Activated T-cell treated with anti-CD3 and anti-CD28 coated beads, Interleukin-2, amount 50 U/mL, for 72 hours (primary cell): ENCODE results near the gene TMED5. TPM values are rescaled to one million over a fixed set of nuclear protein-coding genes. Genes with fewer than 3 reads are reported as not detected.

Experiments
- ATAC-seq, 2 donors: fragments of 150-1000 bp; cut with Tn5 transposase; replicated peaks in 1 of 2; 2 replicates each; pipeline ENCODE4 v1.10.0; 2021; ENCODE audit warnings: moderate library complexity in 2 of 2, mild to moderate bottlenecking in 1 of 2
- DNase-seq, 2 donors: peaks; one replicate each; pipeline ENCODE4 v3.0.0; 2021 to 2022; ENCODE audit warnings: mixed read lengths in 1 of 2
- H3K27ac Mint-ChIP-seq: one replicate; pipeline ENCODE4 v1.8.0; 2022; ENCODE audit warnings: mild to moderate bottlenecking, moderate library complexity, mixed read lengths
- H3K27me3 Mint-ChIP-seq: one replicate; pipeline ENCODE4 v1.8.0; 2022; ENCODE audit warnings: low read depth, mixed read lengths
- H3K36me3 Mint-ChIP-seq, 2 donors: one replicate each; pipeline ENCODE4 v1.8.0; 2022; ENCODE audit warnings: mixed read lengths in 2 of 2, mild to moderate bottlenecking in 1 of 2; ENCODE audit not compliant: insufficient read depth in 2 of 2
- H3K4me1 Mint-ChIP-seq: one replicate; pipeline ENCODE4 v1.8.0; 2022; ENCODE audit warnings: low read depth, mixed read lengths
- H3K4me3 Mint-ChIP-seq, 2 donors: one replicate each; pipeline ENCODE4 v1.8.0; 2022; ENCODE audit warnings: mild to moderate bottlenecking in 2 of 2, mixed read lengths in 2 of 2, moderate library complexity in 2 of 2
- H3K9me3 Mint-ChIP-seq, 2 donors: one replicate each; pipeline ENCODE4 v1.8.0; 2022; ENCODE audit warnings: mixed read lengths in 2 of 2
- total RNA-seq, 2 donors: library from RNA; stranded (reverse); gene quantifications; one replicate each; pipeline ENCODE4 v1.2.3, GENCODE V29; 2022

The TMED5 gene
- total RNA-seq, 2 donors from 2014 or later: 50.2 to 65.3 TPM

GRCh38 chr1:93137604-93138292 is 42.5 kb downstream of the TMED5 start:
- no peaks in the 10 kb centered on the region for H3K27me3 Mint-ChIP-seq
- peak overlapping the region; percentile 75 for H3K27ac Mint-ChIP-seq
- H3K9me3 Mint-ChIP-seq: no peaks in the 10 kb centered on the region
- DNase-seq: no peak
- ATAC-seq: peak in 1 of 2 donors; percentile 36
- H3K4me3 Mint-ChIP-seq: no peak overlapping the region
- peaks cover 4% of the 10 kb centered on the region for H3K4me1 Mint-ChIP-seq
- peaks cover 4 to 14% of the 10 kb centered on the region in 2 donors for H3K36me3 Mint-ChIP-seq

GRCh38 chr1:93136445-93136844 is 43.8 kb downstream of the TMED5 start:
- Mint-ChIP-seq H3K4me3 (no peak overlapping the region), H3K9me3 (no peaks in the 10 kb centered on the region), H3K27ac (no peak overlapping the region), H3K27me3 (no peaks in the 10 kb centered on the region), H3K36me3 (peaks cover 4 to 14% of the 10 kb centered on the region in 2 donors), H3K4me1 (no peaks in the 10 kb centered on the region)
- no peak for ATAC-seq
- DNase-seq: no peak

GRCh38 chr1:93132638-93133037 is 47.6 kb downstream of the TMED5 start:
- Mint-ChIP-seq H3K4me3 (no peak overlapping the region), H3K36me3 (peaks cover 4% of the 10 kb centered on the region in 2 donors), H3K4me1 (no peaks in the 10 kb centered on the region), H3K9me3 (no peaks in the 10 kb centered on the region), H3K27me3 (no peaks in the 10 kb centered on the region), H3K27ac (no peak overlapping the region)
- ATAC-seq: no peak
- no peak for DNase-seq

DNA sequence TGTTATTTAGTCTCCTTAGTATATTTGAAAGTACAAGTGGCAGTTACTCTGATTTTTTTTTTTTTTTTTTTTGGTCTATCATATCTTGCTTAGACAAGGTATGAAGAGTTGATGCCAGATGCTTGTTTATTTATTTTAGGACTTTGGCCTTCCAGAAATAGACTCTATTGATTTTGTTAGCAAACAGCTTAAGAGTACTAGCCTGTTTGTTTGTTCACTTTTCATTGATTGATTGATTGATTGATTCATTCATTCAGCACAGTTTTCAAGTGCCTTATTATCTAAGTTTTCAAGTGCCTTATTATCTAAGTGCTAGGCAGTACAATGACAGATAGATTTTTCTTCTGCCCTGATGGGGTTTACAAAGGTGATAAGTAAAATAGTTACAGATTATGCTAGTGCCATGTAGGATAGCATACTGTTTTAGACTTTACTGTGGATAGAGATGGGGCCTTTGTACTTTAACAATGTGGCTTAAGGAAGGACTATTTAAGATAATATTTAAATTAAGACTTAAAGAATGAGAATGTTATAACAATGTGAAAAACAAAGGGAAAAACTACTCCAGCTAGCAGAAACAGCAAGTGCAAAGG is 50.6 kb downstream of the TMED5 start:
- no peak for ATAC-seq
- Mint-ChIP-seq H3K9me3 (no peaks in the 10 kb centered on the region), H3K36me3 (peaks cover 0 to 4% of the 10 kb centered on the region in 2 donors), H3K4me3 (no peak overlapping the region), H3K4me1 (peaks cover 6% of the 10 kb centered on the region), H3K27me3 (no peaks in the 10 kb centered on the region), H3K27ac (no peak overlapping the region)
- no peak for DNase-seq

DNA sequence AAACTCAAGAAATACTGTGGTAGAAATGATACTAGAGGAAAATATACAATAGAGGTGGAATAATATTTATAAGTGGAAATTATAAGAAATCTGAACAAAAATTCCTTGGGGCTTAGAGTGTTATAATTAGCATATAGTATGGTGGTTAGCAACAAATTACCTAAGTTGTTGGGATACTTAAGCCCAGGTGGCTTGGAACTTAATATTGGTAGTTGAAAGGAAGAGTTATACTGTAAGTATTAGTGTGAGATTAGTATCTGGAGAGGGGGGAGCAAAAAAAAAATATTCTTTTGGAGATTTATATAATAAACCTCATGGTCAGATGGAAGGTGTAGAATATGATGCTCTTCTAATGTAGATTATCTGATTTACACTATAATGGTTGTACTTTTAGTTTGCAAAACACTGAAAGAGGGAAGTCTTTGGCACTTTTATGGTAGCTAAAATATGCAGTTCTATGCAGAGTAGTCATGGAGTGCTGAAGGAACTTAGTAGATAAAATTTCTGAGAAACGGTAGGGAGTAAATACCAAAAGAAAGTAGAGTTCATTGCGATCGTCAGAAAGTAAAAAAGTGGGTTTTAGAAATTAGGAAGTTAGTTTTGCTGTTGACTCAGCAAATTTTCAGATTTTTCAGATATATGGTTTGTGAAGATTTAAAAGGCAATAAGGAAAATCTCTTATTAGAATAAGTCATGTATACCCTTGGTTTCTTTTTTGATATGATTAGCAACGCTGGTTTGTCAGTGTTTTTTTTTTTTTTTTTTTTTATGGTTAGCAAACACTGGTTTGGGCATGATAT is 55.5 kb downstream of the TMED5 start:
- ATAC-seq (no peak), DNase-seq (no peak)
- Mint-ChIP-seq H3K27me3 (no peaks in the 10 kb centered on the region), H3K4me3 (no peak overlapping the region), H3K9me3 (no peaks in the 10 kb centered on the region), H3K4me1 (peaks cover 11% of the 10 kb centered on the region), H3K36me3 (peaks cover 0 to 10% of the 10 kb centered on the region in 2 donors), H3K27ac (peak overlapping the region; percentile 51)

DNA sequence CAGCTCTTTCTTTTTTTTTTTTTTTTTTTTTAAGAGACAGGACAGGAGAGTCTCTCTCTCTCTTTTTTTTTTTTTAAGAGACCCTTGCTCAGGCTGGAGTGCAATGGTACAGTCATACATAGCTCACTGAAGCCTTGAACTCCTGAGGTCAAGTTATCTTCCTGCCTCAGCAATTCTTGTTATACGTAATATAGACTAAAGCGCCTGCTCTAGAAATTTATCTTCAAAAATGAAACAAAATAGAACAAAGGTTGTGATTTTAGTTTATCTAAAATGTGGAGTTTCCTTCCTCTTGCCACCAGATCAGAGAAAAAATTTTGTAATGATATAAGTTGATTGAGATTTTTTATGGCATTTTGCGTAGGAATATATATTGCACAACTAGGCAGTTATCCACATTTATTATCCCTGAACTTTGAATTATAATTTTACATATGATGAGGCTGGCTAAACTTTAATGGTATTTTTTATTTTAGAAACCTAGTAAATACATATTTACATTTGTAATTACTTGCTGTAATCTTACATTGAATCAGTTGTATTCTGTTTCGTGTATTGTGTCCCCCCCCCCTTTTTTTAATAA is 56.9 kb downstream of the TMED5 start:
- Mint-ChIP-seq H3K27me3 (no peaks in the 10 kb centered on the region), H3K27ac (peak overlapping the region; percentile 63), H3K4me3 (no peak overlapping the region), H3K36me3 (peaks cover 0 to 12% of the 10 kb centered on the region in 2 donors), H3K9me3 (no peaks in the 10 kb centered on the region), H3K4me1 (peaks cover 11% of the 10 kb centered on the region)
- peak in 1 of 2 donors; percentile 56 for ATAC-seq
- no peak for DNase-seq

GRCh38 chr1:93120614-93121013 is 59.6 kb downstream of the TMED5 start:
- ATAC-seq: no peak
- H3K27ac Mint-ChIP-seq: no peak overlapping the region
- H3K27me3 Mint-ChIP-seq: no peaks in the 10 kb centered on the region
- no peaks in the 10 kb centered on the region for H3K9me3 Mint-ChIP-seq
- peaks cover 11% of the 10 kb centered on the region for H3K4me1 Mint-ChIP-seq
- no peak for DNase-seq
- H3K4me3 Mint-ChIP-seq: no peak overlapping the region
- peaks cover 2 to 19% of the 10 kb centered on the region in 2 donors for H3K36me3 Mint-ChIP-seq

GRCh38 chr1:93114391-93114790 is 65.8 kb downstream of the TMED5 start:
- H3K36me3 Mint-ChIP-seq: peaks cover 8 to 19% of the 10 kb centered on the region in 2 donors

DNA sequence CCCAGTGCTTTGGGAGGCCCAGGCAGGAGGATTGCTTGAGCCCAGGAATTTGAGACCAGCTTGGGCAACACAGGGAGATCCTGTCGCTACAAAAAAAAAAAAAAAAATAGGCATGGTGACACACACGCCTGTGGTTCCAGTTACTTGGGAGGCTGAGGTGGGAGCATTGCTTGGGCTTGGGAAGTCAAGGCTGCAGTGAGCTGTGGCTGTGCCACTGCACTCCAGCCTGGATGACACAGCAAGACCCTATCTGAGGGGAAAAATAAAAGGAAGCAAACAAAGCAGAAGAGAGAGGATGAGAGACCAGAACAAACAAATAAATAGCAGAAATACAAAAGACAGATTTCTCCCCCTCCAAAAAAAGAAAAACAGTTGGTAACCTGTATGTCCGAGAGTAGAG is 67.1 kb downstream of the TMED5 start:
- Mint-ChIP-seq H3K27ac (no peak overlapping the region), H3K27me3 (no peaks in the 10 kb centered on the region)

More at GRCh38 chr1:93114391-93114790, 65.8 kb downstream of the TMED5 start:
- no peaks in the 10 kb centered on the region for H3K27me3 Mint-ChIP-seq
- DNase-seq: no peak
- peaks cover 0 to 1% of the 10 kb centered on the region in 2 donors for H3K9me3 Mint-ChIP-seq
- H3K4me1 Mint-ChIP-seq: peaks cover 25% of the 10 kb centered on the region
- H3K27ac Mint-ChIP-seq: no peak overlapping the region
- no peak overlapping the region for H3K4me3 Mint-ChIP-seq
- no peak for ATAC-seq

DNA sequence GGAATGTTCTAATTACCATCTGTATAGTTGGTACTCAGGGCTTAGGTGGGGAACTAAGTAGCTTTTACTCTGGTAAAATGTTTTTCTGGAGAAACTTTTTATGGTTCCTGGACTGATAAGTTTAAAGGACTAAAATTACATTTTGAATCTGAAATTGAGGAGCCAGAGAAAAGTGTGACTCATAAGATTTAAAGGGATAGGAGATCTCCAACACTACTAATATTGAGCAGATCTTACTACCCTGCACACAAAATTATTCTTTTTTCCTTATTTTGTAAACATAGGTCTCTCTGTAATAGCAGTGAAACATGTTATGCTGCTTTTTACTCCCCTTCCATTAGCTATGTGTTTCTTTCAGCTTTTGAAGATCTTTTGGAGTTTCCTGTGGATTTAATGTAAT is 68.7 kb downstream of the TMED5 start:
- Mint-ChIP-seq H3K27me3 (no peaks in the 10 kb centered on the region), H3K4me1 (peaks cover 38% of the 10 kb centered on the region), H3K4me3 (no peak overlapping the region), H3K36me3 (peaks cover 20 to 38% of the 10 kb centered on the region in 2 donors), H3K9me3 (peaks cover 3 to 6% of the 10 kb centered on the region in 2 donors), H3K27ac (peak overlapping the region; percentile 25)
- no peak for ATAC-seq
- no peak for DNase-seq

More for the DNA sequence above, 67.1 kb downstream of the TMED5 start:
- DNase-seq: no peak
- H3K36me3 Mint-ChIP-seq: peaks cover 13 to 25% of the 10 kb centered on the region in 2 donors
- peaks cover 33% of the 10 kb centered on the region for H3K4me1 Mint-ChIP-seq
- no peak for ATAC-seq
- H3K9me3 Mint-ChIP-seq: peaks cover 0 to 1% of the 10 kb centered on the region in 2 donors
- no peak overlapping the region for H3K4me3 Mint-ChIP-seq

- H3K9me3 Mint-ChIP-seq: peaks cover 3 to 6% of the 10 kb centered on the region in 2 donors
- H3K4me3 Mint-ChIP-seq: no peak overlapping the region
- H3K27me3 Mint-ChIP-seq: no peaks in the 10 kb centered on the region
Observed at GRCh38 chr1:93111065-93111464, 69.1 kb downstream of the TMED5 start.

DNA sequence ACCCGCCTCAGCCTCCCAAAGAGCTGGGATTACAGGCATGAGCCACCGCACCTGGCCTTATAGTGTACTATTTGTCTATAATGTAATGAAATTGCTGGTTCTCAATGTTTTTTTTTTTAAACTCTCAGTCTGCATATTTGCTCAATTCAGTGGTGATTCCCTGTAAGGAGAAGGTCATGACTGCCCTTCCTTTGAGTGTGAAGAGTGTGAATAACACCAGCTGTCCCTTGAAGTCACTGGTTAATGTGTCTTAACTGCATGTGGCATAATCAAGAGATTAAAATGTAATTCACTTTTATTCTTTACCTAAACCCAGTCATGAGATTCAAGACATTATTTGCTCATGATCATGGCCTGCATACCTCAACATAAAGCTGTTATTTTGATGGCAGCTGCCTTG is 70.6 kb downstream of the TMED5 start:
- H3K4me3 Mint-ChIP-seq: no peak overlapping the region
- no peak for DNase-seq
- peaks cover 21 to 45% of the 10 kb centered on the region in 2 donors for H3K36me3 Mint-ChIP-seq
- H3K27ac Mint-ChIP-seq: peak overlapping the region; percentile 89
- ATAC-seq: no peak
- H3K4me1 Mint-ChIP-seq: peaks cover 38% of the 10 kb centered on the region
- peaks cover 3 to 6% of the 10 kb centered on the region in 2 donors for H3K9me3 Mint-ChIP-seq
- no peaks in the 10 kb centered on the region for H3K27me3 Mint-ChIP-seq

More at GRCh38 chr1:93111065-93111464, 69.1 kb downstream of the TMED5 start:
- Mint-ChIP-seq H3K27ac (no peak overlapping the region), H3K4me1 (peaks cover 38% of the 10 kb centered on the region), H3K36me3 (peaks cover 20 to 36% of the 10 kb centered on the region in 2 donors)
- ATAC-seq: no peak
- no peak for DNase-seq

DNA sequence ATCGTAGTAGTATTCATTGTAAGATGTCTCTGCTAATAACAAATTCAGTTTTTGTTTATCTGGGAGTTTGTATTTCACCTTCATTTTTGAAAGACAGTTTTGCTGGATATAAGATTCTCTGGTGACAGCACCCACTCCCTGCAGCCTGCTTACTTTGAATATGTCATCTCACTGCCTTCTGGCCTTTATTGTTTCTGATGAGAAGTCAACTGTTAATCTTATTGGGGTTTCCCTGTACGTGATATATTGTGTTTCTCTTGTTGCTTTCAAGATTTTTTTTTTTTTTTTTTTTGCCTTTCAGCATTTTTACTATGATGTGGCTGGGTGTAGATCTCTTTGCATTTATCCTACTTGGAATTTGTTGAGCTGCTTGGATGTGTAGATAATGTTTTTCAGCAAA is 71.9 kb downstream of the TMED5 start:
- DNase-seq (no peak), ATAC-seq (no peak)
- Mint-ChIP-seq H3K27me3 (no peaks in the 10 kb centered on the region), H3K9me3 (peaks cover 3 to 6% of the 10 kb centered on the region in 2 donors), H3K4me3 (no peak overlapping the region), H3K27ac (no peak overlapping the region), H3K4me1 (peaks cover 38% of the 10 kb centered on the region), H3K36me3 (peaks cover 21 to 50% of the 10 kb centered on the region in 2 donors)
